ENCODE data around the gene SYT3.

Gene SYT3, protein sequence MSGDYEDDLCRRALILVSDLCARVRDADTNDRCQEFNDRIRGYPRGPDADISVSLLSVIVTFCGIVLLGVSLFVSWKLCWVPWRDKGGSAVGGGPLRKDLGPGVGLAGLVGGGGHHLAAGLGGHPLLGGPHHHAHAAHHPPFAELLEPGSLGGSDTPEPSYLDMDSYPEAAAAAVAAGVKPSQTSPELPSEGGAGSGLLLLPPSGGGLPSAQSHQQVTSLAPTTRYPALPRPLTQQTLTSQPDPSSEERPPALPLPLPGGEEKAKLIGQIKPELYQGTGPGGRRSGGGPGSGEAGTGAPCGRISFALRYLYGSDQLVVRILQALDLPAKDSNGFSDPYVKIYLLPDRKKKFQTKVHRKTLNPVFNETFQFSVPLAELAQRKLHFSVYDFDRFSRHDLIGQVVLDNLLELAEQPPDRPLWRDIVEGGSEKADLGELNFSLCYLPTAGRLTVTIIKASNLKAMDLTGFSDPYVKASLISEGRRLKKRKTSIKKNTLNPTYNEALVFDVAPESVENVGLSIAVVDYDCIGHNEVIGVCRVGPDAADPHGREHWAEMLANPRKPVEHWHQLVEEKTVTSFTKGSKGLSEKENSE

DNA sequence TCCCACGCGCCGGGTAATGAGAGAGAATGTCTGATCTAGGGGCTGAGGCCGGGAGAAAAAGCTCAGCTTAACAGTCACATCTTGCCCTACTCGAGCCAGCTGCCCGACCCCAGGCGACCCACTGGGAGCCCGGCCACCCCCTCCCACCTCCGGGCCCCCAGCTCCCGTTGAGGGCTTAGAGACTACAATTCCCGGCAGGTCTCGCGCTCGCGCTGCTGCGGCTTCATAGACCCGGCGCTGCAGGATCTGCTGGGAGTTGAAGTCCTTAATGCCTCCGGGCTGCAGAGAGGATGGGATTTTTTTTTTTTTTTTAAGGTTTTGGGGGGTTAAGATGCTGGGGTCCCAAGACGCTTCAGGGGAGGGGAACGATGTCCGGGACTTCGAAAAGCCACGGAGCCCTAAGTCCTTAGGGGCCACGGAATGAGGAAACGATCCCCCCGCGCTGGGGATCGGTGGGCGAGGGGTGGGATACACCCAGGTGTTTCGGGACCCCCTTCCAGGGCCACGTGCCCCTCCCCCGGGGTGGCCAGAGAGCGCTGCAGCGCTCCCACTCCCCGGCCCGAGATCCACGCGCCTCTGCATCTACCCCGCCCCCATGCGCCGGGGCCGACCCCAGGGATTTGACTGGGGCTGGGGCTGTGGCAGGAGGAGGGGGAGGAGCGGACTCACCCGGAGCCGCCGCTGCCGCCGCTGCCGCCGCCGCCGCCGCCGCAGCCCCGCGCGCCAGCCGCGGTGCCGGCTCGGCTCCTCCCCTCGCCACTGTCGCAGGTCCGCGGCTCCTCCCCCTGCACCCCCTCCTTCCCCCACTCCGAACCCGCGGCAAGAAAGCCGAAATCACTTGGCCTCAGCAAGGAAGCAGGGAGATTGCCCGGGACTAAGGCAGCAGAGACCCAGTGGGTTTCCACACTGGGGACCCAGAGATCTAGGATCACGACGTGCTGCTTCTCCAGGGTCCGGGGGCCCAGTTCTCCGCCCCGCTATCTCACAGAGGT, at the start of gene SYT3:
Gene SYT3, minus strand, starts transcription at position 761 of the 992 bp plus-strand sequence. CDS start 2,470 bp downstream, outside the sequence.
- DNase-seq = no peak

DNA sequence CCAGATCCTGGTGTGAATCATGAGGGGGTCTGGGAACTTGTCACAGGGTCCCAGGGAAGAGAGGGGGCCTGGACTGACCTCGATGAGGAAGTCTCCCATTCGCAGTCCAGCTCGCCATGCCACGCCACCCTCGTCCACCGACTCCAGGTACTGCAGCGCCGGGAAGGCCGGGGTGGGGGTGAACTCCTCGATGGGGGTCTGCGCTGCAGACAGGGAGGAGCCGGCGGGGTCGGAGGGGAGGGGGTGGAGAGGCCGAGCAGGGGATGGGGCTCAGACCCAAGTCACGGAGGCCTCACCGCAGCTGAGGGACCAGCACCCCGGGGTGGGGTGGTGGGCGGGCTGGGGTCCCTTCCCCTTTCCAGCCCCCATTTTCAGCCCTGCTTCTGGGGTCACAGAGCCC, 49.1 kb upstream of the SYT3 start:
- DNase-seq = no peak

DNA sequence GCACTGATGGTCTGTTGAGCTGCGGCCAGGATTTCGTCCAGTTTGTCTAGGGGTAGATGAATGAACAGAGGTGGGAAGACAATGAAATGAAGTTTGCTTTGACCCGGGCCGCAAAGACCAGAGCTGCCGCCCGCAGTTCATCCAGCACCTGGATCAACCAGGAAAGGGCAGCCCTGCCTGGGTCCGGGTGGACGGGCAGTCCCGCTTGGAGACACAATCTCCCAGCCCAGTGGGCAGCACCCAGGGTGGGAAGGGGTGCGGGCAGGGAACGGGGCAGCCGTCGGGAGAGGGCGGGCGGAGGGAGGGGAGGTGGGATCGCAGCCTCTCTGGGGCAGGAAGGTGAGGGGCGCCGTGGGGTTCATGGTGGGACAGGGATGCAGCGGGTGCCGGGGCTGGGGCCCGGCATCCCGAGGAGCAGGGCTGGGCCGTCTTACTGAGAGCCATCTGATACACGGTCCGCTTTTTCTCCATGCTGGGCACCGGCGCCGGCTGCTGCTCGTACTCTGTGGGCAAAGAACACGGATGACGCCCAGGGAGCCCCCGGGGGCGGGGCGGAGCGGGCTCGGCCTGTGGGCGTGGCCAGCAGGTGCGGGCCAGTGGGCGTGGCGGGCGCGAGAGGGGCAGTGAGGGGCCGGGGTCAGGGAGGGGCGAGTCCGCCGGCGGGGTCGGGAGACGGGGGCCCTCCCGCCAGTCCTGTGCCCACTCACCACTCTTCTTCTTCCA, 46.8 kb upstream of the SYT3 start:
- no peak for DNase-seq

DNA sequence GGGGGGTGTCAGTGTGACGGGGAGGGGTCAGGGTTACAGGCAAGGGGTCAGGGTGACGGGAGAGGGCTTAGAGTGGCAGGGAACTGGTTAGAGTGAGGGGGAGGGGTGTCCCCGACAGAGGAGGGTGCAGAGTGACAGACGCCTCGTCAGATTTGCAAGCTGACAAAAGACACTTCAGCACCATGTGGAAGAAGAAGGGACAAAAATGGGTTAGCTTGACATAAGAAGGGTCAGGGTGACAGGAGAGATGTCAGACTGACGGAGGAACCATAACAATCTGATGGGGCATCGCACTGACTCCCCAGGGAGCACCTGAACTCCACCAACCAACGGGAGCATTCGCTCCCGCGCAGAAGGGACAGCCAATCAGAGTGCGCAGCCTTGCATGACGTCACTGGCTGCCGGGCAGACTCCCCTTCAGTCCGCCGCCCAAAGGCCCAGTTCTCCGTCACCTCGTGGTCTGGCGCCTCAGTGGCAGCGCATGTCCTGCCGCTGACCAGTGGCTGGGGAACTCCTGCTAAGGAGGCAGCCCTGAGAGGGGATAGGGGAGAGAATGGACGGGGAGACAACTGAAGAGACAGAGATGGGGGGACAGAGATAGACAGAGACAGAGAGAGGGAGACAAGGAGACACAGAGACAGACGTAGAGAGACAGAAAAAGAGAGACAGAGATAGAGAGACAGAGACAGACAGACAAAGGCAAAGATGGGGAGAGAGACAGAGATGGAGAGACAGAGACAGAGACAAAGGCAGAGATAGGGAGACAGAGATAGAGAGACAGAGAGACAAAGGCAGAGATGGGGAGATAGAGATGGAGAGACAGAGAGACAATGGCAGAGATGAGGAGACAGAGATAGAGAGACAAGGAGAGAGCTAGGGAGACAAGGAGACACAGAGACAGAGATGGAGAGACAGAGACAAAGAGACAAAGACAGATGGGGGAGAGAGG, 39.8 kb upstream of the SYT3 start:
- DNase-seq = peak; percentile 75

DNA sequence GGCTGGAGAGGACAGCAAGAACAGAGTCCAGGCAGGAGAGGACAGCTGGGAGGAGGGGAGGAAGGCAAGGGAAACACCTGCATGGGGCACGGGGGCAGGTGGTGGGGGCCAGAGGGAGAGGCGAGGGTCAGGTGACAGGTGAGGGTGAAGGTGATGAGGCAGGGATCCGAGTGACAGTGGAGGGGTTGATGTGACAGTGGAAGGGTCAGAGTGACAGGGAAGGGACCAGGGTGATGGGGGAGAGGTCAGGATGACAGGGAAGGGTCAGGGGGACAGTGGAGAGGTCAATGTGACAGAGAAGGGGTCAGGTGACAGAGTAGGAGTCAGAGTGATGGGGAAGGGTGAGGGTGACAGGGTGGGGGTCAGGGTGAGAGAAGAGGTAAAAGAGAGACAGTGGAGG, 38.6 kb upstream of the SYT3 start:
- no peak for DNase-seq

DNA sequence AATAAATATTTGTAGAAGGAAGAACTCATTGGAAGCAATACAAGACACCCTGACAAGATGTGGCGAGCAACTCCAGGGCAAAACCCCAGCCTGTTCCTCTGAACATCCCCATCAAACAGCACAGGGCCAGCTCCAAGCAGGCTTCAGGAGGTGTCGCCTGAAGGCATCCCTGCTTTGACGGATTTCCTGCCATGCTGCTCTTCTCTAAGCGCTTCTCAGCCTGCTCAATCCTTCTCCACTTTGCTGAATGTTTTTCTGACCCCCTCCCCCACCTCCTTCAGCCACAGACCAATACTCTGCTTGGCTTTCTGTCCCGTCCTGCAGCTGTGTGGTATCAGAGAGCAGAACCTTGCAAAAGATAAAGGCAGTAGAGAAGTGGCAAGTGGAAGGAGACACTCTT, 38.0 kb upstream of the SYT3 start:
- DNase-seq = no peak

DNA sequence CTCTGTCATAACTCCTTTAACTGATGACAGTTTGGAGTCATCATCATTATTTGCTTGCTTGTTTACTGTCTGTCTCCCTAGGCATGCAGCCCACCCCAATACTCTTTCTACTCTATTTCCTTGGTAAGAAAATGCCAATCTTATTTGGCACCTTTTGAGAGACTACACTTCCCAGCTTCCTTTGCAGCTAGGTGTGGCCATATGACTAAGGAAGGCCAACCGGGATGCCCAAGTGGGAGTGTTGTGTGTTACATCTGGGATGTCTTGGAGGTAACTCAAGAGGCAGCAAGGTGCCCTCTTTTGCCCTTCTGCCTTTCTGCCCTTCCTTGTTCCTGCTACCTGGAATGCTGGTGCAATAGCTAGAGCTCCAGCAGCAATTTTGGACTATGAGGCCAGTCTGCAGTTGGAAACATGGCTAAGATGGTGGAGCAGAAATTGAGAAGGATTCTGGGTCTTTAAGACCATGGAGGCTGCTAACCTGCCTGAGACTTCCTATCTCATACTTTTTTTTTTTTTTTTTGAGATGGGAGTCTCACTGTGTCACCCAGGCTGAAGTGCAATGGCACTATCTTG, 37.0 kb upstream of the SYT3 start:
- no peak for DNase-seq

DNA sequence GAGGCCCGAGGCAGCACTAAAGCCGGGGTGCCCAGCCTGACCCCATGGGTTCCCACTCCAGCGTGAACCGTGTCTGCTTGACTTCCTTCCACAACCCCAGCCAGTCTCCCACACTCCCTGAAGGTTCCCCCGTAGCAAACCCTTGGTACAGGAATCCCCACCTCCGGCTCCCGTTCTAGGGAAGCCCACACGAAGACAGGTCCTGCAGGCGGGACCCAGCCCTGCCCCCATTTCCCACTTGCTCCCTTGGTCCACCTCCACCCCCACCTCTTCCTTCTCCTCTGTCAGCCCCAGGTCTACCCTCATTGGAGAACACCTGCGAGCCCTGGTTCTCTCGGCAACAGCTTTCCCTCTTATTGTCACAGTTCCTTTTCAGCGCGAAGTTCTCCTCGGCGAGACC, 33.4 kb upstream of the SYT3 start:
- no peak for DNase-seq

DNA sequence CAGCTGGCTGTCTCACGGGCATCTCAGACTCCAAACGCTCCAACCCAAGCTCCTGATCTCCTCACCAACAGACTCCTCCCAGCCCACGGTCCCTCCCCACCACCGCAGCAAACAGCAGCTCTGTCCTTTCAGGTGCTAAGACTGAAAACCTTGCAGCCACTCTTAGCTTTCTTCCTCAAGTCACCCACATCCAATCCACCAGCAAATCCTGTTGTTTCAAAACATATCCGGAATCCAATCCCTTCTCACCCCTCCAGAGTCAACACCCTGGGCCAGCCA, 30.4 kb upstream of the SYT3 start:
- DNase-seq = no peak

DNA sequence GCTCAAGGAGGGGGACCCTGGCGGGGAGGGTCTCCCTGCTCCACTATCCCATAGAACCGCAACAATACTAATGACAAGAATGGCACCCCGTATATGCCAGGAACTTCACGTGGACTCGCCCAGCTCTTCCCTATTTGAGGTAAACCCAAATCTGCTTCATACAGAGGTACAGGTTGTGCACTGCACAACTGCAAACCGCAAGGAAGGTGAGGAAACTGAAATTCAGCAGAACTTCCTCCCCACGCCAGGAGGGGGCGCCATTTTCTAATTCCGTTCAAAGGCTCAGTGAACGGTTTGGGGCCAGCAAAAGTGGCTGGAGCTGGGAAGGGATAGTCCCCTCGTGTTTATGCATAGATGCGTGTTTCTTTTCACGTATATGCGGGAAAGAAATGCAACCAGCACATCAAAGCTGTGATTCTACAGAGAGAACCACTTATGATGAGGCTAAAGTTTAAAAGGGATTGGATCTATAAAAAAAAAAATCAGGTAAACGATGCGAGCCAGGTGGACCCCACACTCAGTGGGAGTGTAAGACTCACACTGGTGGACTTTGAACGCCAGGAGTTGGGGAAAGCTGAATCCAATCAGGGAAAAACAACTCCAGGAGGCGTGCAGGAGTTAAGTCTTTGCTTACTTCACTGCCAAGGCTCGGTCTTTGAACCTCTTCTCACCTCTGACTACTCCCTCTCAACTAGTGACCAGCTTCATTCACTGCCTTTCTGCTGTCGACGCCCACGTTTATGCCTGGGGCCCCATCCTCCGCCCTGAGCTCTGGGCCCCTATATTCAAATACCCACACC, 29.8 kb upstream of the SYT3 start:
- DNase-seq = peak; percentile 19

DNA sequence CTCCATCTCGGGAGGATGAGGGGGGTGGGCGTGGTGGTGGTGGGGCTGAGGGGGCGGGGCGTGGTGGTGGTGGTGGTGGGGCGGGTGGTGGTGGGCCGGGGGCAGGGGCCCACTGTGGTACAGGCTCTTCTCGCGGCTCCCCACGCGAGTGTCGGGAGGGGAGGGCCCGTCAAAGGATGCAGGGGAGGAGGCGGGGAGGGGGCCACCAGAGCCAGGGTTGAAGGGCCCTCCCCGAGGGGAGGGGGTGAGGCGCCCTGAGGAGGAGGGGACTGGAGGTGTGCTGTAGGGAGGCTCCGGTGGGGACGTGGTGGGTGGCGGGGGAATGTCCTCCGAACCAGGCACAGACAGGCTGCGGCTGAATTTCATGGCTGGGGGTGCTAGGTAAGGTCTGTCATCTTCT, 29.2 kb upstream of the SYT3 start:
- no peak for DNase-seq

DNA sequence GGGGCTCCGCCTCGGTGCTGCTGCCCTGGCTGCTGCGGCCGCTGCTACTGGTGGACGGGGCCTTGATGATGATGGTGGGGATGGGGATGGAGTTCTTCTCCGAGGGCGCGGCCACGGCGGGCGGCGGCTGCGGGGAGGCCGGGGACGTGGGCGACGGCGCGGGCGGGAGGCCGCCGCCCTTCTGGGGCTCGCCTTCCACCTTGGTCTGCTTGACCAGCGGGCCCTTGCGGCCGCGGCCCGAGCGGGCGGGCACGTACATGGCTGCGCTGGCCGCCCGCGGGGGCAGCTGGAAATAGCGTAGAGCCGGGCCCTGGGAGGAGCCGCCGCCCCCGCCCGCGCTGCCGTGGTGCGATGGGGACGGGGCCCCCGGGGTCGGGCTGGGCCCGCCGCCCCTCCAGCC, 28.7 kb upstream of the SYT3 start:
- no peak for DNase-seq

DNA sequence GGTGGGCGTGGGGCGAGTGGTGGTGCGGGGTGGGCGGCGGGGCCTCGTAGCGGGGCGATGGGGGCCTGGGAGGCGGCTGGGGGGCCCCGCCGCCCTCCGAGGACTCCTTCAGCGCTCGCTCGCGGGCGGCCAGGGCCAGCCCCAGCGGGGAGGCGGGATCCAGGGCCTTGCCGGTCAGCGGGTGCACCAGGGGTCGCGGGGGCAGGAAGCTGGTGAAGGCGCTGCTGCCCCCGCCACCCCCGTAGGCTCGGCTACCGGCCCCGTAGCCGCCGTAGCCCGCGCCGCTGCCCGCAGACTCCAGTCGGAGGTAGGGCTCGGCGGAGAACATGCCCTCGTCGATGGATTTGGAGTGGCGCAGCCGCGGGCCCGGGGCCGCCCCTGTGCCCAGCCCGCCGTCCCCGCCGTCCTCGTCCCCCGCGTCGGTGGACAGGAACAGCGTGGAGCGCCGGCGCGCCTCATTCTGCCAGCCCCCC, 28.1 kb upstream of the SYT3 start:
- DNase-seq = no peak

DNA sequence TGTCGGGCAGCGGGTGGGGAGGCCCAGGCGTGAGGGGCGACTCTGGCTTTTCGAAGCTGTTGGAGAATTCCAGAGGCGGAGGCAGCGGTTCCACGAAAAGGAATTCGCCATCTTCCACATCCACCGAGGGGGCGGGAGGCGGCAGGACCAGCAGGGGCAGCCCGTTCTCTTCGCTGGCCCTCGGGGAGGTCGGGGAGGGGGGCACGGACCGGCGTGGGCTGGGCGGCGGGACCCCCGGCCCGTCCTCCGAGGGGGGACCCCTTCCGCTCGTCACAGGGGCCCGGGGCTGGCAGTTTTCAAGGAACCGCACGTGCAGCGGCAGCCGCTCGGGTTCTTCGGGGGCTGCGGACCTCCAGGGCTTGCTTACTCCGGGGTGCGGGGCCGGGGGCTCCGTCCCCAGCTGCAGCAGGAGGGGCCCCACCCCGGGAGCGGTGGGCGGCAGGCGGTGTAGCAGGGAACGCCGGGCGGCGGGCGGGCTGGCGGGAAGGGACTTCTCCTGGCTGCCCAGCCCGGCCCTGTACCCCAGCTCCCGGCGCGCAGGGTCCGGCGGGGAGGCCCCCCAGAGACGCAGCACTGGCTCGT, 27.6 kb upstream of the SYT3 start:
- DNase-seq = no peak

DNA sequence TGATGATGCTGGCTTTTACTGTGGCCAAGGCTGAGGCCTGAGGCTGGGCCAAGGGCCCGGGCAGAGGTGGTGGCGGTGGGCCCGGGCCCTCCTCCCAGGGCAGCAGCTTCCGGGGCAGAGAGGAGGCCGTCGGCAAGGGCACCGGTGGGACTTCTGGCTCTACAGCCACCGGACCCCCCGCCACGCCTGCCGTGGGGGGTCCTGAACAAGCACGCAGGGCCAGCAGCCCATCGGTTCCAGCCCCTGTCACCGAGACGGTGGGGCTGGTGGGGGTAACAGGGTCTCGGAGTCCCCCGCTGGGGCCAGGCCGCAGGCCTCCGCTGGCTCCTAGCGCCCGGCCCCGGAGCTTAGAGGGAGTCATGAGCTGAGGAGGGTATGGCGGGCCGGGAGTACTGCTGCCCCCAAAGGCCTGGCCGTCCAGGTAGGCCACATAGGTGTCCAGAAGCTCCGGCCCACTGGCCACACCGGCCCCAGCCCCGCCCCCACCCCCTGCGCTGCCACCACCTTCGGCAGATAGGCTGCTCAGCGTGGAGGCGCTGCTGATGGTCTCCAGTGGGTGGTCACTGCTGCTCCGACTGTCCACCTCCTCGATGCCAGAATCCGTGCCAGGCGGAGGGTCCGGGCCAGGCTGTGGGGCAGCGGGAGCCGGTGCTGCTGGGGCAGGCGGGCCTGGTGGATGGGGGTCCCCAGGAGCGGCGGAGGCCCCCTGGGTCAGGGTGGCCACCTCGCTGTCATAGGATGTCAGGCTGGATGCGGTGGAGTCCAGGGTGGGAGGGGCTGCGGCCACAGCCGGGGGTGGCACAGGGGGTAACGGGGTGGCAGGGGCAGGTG, 26.9 kb upstream of the SYT3 start:
- DNase-seq = no peak

DNA sequence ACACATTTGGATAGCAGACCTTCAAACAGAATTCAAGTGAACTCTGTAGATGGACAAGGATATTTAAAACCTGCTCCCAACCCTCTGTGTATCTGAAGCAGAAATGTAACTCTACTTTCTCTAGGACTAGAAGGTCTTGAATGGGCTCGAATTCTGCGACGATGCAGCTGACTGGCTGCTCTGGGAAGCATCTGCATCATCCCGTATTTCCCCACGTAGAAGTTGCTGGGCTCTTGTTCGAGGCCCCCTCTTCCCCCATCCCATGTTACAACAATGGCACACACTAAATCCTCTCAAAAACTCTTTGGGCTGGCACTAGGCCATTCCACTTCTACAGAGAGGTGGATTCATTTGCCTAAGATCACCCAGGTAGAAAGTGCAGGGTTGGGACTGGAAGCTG, 24.5 kb upstream of the SYT3 start:
- no peak for DNase-seq

DNA sequence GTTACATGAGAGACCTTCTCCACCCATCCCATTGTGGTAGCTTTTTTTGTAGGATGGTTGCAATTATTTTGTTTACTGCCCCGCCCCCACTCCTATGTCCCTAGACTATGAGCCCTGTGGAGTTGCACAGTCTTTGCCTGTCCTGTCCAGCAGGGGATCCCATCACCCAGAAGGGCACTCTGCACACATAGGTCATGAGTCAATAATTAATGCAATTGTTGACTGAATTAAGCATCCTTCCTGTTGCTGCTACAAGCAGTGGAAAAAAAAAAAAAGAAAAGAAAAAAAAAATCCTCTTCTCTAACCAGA, 23.8 kb upstream of the SYT3 start:
- DNase-seq = peak; percentile 45

DNA sequence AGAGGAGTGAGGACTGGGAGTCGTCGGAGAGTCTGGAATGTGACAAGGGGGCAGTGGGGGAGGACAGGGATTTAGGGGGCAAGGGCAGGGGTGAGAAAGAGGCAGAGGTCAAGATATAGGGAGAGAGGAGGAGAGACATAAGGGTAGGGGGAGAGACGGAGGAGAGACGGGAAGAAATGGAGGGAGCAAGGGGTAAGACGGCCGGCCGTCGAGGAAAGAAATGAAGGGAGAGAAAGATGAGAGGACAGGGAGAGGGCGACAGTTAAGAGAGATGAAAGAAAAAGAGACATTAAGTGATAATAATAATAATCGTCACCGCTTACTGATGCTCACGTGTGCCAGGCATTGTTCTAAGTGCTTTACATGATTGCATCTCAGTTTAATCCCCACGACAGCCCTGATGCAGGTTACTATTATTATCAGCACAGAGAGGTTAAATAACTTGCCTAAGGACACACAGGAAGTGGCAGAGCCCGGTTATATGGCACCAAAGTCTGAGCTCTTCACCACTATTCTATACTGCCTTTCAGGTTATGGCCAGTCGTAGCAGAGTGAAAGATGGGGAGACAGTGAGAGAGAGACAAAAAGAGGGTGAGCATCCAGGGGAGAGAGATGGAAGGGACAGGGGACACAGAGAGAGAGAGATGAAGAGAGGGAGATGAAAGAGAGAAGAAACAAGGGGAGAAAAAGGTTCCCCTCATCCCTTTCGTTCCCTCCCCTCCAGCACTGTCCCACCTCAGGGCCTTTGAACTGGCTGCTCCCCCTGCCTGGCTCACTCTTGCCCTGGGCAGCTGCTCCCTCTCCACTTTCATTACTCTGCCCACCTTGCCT, 23.2 kb upstream of the SYT3 start:
- DNase-seq = no peak

All from DMS53 (cell line).